Mesenchymal stem cell (in vitro differentiated cells and primary cell): Measurements from ENCODE around the gene WNT2.

Experiments used
- DNase-seq: peaks from one replicate; pipeline ENCODE4 v3.0.0-alpha.2; 2013
- H2AFZ ChIP-seq: one replicate; pipeline ENCODE4 v1.6.1; 2013; ENCODE audit warnings: low read depth, mild to moderate bottlenecking, control low read depth, inconsistent platforms, low read length, moderate library complexity
- H2AK5ac ChIP-seq: 2 replicates; pipeline ENCODE4 v1.6.1; 2013; ENCODE audit warnings: low read length, moderate library complexity, mild to moderate bottlenecking, inconsistent platforms; ENCODE audit not compliant: severe bottlenecking
- H2BK120ac ChIP-seq: one replicate; pipeline ENCODE4 v1.6.1; 2013; ENCODE audit warnings: low read depth, mild to moderate bottlenecking, inconsistent platforms, low read length, moderate library complexity
- H2BK12ac ChIP-seq, 2 experiments: one replicate each; pipeline ENCODE4 v1.6.1; 2013; ENCODE audit warnings: inconsistent platforms in 2 of 2, low read length in 2 of 2, mild to moderate bottlenecking in 2 of 2, moderate library complexity in 2 of 2, control low read depth in 1 of 2
- H2BK15ac ChIP-seq: one replicate; pipeline ENCODE4 v1.6.1; 2013; ENCODE audit warnings: mild to moderate bottlenecking, low read depth, inconsistent platforms; ENCODE audit not compliant: poor library complexity, severe bottlenecking
- H2BK5ac ChIP-seq: 2 replicates; pipeline ENCODE4 v1.6.1; 2013; ENCODE audit warnings: low read depth, mild to moderate bottlenecking, low read length, control low read depth, inconsistent platforms; ENCODE audit not compliant: poor library complexity, severe bottlenecking
- H3K14ac ChIP-seq, 2 experiments: one replicate each; pipeline ENCODE4 v1.6.1; 2013; ENCODE audit warnings: inconsistent platforms in 2 of 2, low read length in 2 of 2, control low read depth in 1 of 2, mild to moderate bottlenecking in 1 of 2, moderate library complexity in 1 of 2
- H3K18ac ChIP-seq, 2 experiments: one replicate each; pipeline ENCODE4 v1.6.1; 2013; ENCODE audit warnings: inconsistent platforms in 2 of 2, low read length in 2 of 2, control low read depth in 1 of 2, low read depth in 1 of 2, mild to moderate bottlenecking in 1 of 2
- H3K23ac ChIP-seq, 2 experiments: one replicate each; pipeline ENCODE4 v1.6.1; 2013; ENCODE audit warnings: inconsistent platforms in 2 of 2, low read length in 2 of 2, mild to moderate bottlenecking in 2 of 2, moderate library complexity in 2 of 2, control low read depth in 1 of 2
- H3K27ac ChIP-seq: 2 replicates; pipeline ENCODE4 v1.5.1; 2013; ENCODE audit warnings: mild to moderate bottlenecking, moderate library complexity, low read length, control low read depth, inconsistent platforms; ENCODE audit not compliant: poor library complexity, severe bottlenecking
- H3K27me3 ChIP-seq, 2 experiments: 2 replicates each; pipeline versions ENCODE4 v1.6.1 to v1.7.0; 2013; ENCODE audit warnings: low read length in 2 of 2, mild to moderate bottlenecking in 2 of 2, moderate library complexity in 2 of 2, control low read depth in 1 of 2, inconsistent platforms in 1 of 2; ENCODE audit not compliant: control insufficient read depth in 1 of 2, insufficient read depth in 1 of 2
- H3K36me3 ChIP-seq, 2 experiments: 2 replicates each; pipeline versions ENCODE4 v1.6.1 to v1.7.0; 2013; ENCODE audit warnings: low read length in 2 of 2, control low read depth in 1 of 2, inconsistent platforms in 1 of 2, low read depth in 1 of 2, mild to moderate bottlenecking in 1 of 2; ENCODE audit not compliant: insufficient read depth in 2 of 2, control insufficient read depth in 1 of 2
- H3K4ac ChIP-seq, 2 experiments: one replicate each; pipeline ENCODE4 v1.6.1; 2013; ENCODE audit warnings: inconsistent platforms in 2 of 2, low read length in 2 of 2, mild to moderate bottlenecking in 2 of 2, moderate library complexity in 2 of 2, control low read depth in 1 of 2, low read depth in 1 of 2
- H3K4me1 ChIP-seq: 2 replicates; pipeline ENCODE4 v1.6.1; 2013; ENCODE audit warnings: low read depth, low read length, control low read depth; ENCODE audit not compliant: control insufficient read depth, insufficient read depth
- H3K4me2 ChIP-seq: 2 replicates; pipeline ENCODE4 v1.6.1; 2013; ENCODE audit warnings: low read length, mild to moderate bottlenecking, inconsistent platforms; ENCODE audit not compliant: poor library complexity, severe bottlenecking
- H3K4me3 ChIP-seq, 2 experiments: 2 replicates each; pipeline versions ENCODE4 v1.5.1 to v1.7.0; 2013; ENCODE audit warnings: low read length in 2 of 2, mild to moderate bottlenecking in 2 of 2, control low read depth in 1 of 2, low read depth in 1 of 2; ENCODE audit not compliant: insufficient read depth in 1 of 2
- H3K79me1 ChIP-seq: replicated peaks from 2 replicates; pipeline ENCODE4 v1.6.1; 2013; ENCODE audit warnings: mild to moderate bottlenecking, control low read depth, low read length, inconsistent platforms; ENCODE audit not compliant: poor library complexity, severe bottlenecking
- H3K9ac ChIP-seq: 2 replicates; pipeline ENCODE4 v1.7.0; 2013; ENCODE audit warnings: mild to moderate bottlenecking, low read length, moderate library complexity
- H3K9me3 ChIP-seq: 2 replicates; pipeline ENCODE4 v1.7.0; 2013; ENCODE audit warnings: mild to moderate bottlenecking, low read length; ENCODE audit not compliant: control insufficient read depth
- H4K8ac ChIP-seq: one replicate; pipeline ENCODE4 v1.6.1; 2013; ENCODE audit warnings: inconsistent platforms, mild to moderate bottlenecking, low read length, moderate library complexity
- H4K91ac ChIP-seq: one replicate; pipeline ENCODE4 v1.6.1; 2013; ENCODE audit warnings: mild to moderate bottlenecking, low read length, inconsistent platforms
- WGBS: methylation state at CpG from one replicate; pipeline ENCODE4 v1.1.7; 2013; ENCODE audit warnings: mixed read lengths; 5-methylcytosine and 5-hydroxymethylcytosine counted together

The WNT2 gene

GRCh38 chr7:117346161-117346560 is 23.3 kb upstream of the WNT2 start:
- Histone ChIP-seq H2AFZ (no peak overlapping the region), H2AK5ac (no peak overlapping the region), H2BK120ac (no peak overlapping the region), H4K8ac (no peak overlapping the region), H2BK5ac (no peak overlapping the region), H3K27ac (no peak overlapping the region), H3K18ac (no peak overlapping the region), H3K14ac (no peak overlapping the region), H3K9ac (no peak overlapping the region), H3K27me3 (no peaks in the 10 kb centered on the region), H3K9me3 (no peaks in the 10 kb centered on the region), H3K4me1 (no peaks in the 10 kb centered on the region), H4K91ac (no peak overlapping the region), H3K4me2 (no peak overlapping the region), H3K36me3 (no peaks in the 10 kb centered on the region), H3K4ac (no peak overlapping the region), H3K79me1 (no peaks in the 10 kb centered on the region), H2BK12ac (no peak overlapping the region), H3K23ac (no peak overlapping the region), H2BK15ac (no peak overlapping the region), H3K4me3 (no peak overlapping the region)
- DNase-seq, result no peak

GRCh38 chr7:117338020-117338419 is 15.2 kb upstream of the WNT2 start:
- H3K14ac ChIP-seq, result no peak overlapping the region
- H3K79me1 ChIP-seq, result no peaks in the 10 kb centered on the region
- no peak overlapping the region for H2AFZ ChIP-seq
- H2BK12ac ChIP-seq, result no peak overlapping the region
- no peaks in the 10 kb centered on the region for H3K36me3 ChIP-seq
- H3K4ac ChIP-seq, result no peak overlapping the region
- H3K9ac ChIP-seq, result no peak overlapping the region
- no peak for DNase-seq
- H2BK15ac ChIP-seq, result no peak overlapping the region
- H4K91ac ChIP-seq, result no peak overlapping the region
- no peak overlapping the region for H4K8ac ChIP-seq
- no peak overlapping the region for H2AK5ac ChIP-seq
- H2BK120ac ChIP-seq, result no peak overlapping the region
- no peaks in the 10 kb centered on the region for H3K9me3 ChIP-seq
- no peak overlapping the region for H3K23ac ChIP-seq
- H3K4me3 ChIP-seq, result no peak overlapping the region
- H3K27me3 ChIP-seq, result no peaks in the 10 kb centered on the region
- H3K4me1 ChIP-seq, result no peaks in the 10 kb centered on the region
- no peak overlapping the region for H2BK5ac ChIP-seq
- no CpG with 5 or more reads among the region's 1 CpG for WGBS
- H3K18ac ChIP-seq, result no peak overlapping the region
- H3K27ac ChIP-seq, result no peak overlapping the region
- H3K4me2 ChIP-seq, result no peak overlapping the region

GRCh38 chr7:117333168-117333567 is 10.3 kb upstream of the WNT2 start:
- H2BK120ac ChIP-seq, result no peak overlapping the region

GRCh38 chr7:117332031-117332430 is 9.2 kb upstream of the WNT2 start:
- H3K27me3 ChIP-seq, result no peaks in the 10 kb centered on the region
- H3K36me3 ChIP-seq, result no peaks in the 10 kb centered on the region
- DNase-seq, result no peak
- H3K9ac ChIP-seq, result no peak overlapping the region
- no peak overlapping the region for H2BK15ac ChIP-seq
- no peak overlapping the region for H3K27ac ChIP-seq
- H4K8ac ChIP-seq, result no peak overlapping the region
- H3K14ac ChIP-seq, result no peak overlapping the region
- no peak overlapping the region for H2BK120ac ChIP-seq
- no peak overlapping the region for H3K4me2 ChIP-seq
- no peak overlapping the region for H3K23ac ChIP-seq
- H3K18ac ChIP-seq, result no peak overlapping the region
- no peak overlapping the region for H2AK5ac ChIP-seq
- H3K79me1 ChIP-seq, result no peaks in the 10 kb centered on the region
- H3K9me3 ChIP-seq, result peaks cover 43% of the 10 kb centered on the region
- no peak overlapping the region for H4K91ac ChIP-seq
- no peaks in the 10 kb centered on the region for H3K4me1 ChIP-seq
- H2AFZ ChIP-seq, result no peak overlapping the region
- no peak overlapping the region for H2BK5ac ChIP-seq
- H3K4ac ChIP-seq, result no peak overlapping the region
- H2BK12ac ChIP-seq, result no peak overlapping the region
- no peak overlapping the region for H3K4me3 ChIP-seq

More at GRCh38 chr7:117333168-117333567, 10.3 kb upstream of the WNT2 start:
- H3K4ac ChIP-seq, result no peak overlapping the region
- no peaks in the 10 kb centered on the region for H3K27me3 ChIP-seq
- no peaks in the 10 kb centered on the region for H3K36me3 ChIP-seq
- H3K4me2 ChIP-seq, result no peak overlapping the region
- H3K23ac ChIP-seq, result no peak overlapping the region
- H2BK15ac ChIP-seq, result no peak overlapping the region
- H3K79me1 ChIP-seq, result no peaks in the 10 kb centered on the region
- no peaks in the 10 kb centered on the region for H3K4me1 ChIP-seq
- H3K9me3 ChIP-seq, result peaks cover 39% of the 10 kb centered on the region
- H3K9ac ChIP-seq, result no peak overlapping the region
- no peak overlapping the region for H2BK5ac ChIP-seq
- H4K8ac ChIP-seq, result no peak overlapping the region
- no peak overlapping the region for H3K18ac ChIP-seq
- no peak overlapping the region for H3K14ac ChIP-seq
- no peak overlapping the region for H4K91ac ChIP-seq
- no peak for DNase-seq
- H2AK5ac ChIP-seq, result no peak overlapping the region
- H2AFZ ChIP-seq, result no peak overlapping the region
- no peak overlapping the region for H3K4me3 ChIP-seq
- H2BK12ac ChIP-seq, result no peak overlapping the region
- no peak overlapping the region for H3K27ac ChIP-seq
